NCI-H2227 treated with DMSO at 0.1 percent for 48 hours (cell line): Measurements from ENCODE around the gene ZNF462.

Experiments
- DNase-seq: peaks from one replicate; lab custom pipeline; 2025; lab: John Stamatoyannopoulos, UW

ZNF462 gene

DNA sequence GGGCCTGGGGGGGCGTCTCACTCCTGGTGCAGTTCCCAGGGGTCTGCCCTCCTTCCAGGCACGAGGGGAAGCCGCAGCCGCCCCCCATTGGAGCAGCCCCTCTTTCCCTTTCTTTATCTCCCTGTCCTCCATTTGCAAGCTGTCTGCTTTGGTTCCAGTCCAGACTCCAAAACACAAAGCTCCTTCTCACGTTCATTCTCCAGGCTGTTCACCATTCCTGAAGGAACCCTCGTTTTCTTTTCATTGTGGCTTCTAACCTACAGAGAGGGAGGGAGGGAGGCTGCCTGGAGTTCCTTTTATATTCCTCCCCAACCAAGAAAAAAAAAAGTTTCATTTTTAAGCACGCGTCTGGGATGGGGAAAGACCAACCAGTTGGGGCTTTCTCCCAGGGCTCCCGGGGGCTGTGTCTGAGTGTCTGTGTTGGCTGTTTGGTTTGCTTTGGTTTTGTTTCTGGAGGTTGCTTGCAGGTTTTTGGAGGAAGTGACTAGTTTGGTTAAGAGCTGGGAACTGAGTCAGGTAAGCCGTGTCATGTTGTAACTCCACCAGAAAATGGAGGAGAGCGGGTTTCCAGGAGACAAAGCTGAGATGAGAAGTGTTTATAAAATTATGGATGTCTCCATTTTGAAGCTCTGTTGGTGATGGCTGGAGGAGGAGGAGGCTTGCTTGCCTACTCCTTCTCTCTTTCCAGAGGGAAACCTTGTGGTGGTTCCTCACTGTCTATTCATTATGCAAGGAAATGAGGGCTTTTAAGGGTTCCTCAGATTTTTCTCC lies 1.6 kb downstream of the ZNF462 start:
- peak; percentile 25 for DNase-seq

GRCh38 chr9:106866243-106866642 lies 3.3 kb downstream of the ZNF462 start:
- no peak for DNase-seq

GRCh38 chr9:106867286-106867685 lies 4.3 kb downstream of the ZNF462 start:
- DNase-seq = no peak

GRCh38 chr9:106868087-106868486 lies 5.1 kb downstream of the ZNF462 start:
- no peak for DNase-seq

DNA sequence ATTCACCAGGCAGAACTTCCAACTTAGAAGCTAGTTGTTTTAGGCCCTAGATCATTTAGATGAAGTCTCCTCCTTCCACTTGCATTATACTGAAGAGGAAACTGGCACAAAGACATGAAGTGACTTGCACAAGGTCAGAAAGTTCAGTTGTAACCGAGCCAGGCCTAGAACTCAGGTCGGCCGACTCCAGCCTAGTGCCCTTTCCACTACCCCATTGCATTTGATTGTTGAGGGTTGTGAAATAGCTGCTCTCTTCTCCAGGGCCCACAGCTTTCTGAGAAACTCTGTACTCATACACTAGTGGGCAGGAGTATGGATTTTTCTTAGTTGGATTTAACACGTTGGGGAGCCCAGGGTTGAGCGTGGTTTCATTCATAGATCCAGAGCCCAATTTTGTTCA lies 5.6 kb downstream of the ZNF462 start:
- no peak for DNase-seq

GRCh38 chr9:106869028-106869427 lies 6.1 kb downstream of the ZNF462 start:
- no peak for DNase-seq

GRCh38 chr9:106869458-106869857 lies 6.5 kb downstream of the ZNF462 start:
- no peak for DNase-seq

- DNase-seq = no peak
Measured at GRCh38 chr9:106872641-106873040, 9.7 kb downstream of the ZNF462 start.

DNA sequence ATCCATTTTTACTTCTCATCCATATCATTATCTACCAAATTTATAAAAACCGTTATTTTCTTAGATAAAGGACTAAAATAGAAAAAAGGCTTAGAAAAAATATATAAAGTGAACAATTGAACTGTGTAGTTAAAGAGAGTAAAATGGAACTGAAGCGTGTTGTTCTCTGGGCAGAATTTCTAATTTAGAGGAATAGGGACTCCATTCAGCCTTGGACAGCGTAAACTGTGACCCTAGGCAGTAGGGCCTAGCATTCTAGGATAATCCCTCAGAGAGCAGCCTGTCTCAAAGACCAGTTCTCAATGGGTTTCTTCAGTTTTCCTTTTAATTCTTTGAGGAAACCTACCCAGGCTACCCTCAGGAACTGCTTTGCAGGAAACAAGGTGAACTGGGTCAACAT lies 11.1 kb downstream of the ZNF462 start:
- DNase-seq = no peak

DNA sequence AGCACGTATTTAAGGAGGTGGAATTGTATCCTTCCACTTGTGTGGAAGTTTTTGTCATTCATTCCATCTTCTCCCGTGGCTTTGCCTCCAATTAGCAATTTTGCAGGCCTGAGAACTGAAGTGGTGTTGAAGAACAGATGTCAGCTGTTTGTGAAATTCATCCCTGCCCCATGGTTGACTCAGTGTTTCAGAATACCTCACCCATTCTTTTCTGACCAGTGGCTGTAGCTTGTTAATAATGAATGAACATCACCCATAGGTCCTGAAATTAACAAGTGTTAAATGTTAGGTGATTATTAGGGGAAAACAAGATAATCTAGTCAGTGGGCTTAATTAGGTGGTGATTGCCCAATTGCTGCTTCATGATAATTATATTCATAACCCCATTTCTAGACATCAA lies 11.7 kb downstream of the ZNF462 start:
- DNase-seq = no peak

GRCh38 chr9:106875529-106875928 lies 12.6 kb downstream of the ZNF462 start:
- no peak for DNase-seq

DNA sequence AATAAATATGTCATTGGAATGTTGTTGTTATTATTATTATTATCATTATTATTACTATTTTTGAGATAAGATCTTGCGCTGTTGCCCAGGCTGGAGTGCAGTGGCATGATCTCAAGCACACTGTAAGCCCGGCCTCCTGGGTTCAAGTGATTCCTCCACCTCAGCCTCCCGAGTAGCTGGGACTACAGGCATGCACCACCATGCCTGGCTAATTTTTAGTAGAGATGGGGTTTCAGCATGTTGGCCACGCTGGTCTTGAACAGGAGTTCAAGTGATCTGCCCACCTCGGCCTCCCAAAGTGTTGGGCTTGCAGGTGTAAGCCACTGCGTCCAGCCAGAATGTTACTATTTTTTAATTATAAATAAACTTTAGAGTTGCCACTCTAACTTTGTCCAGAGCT lies 14.4 kb downstream of the ZNF462 start:
- no peak for DNase-seq

DNA sequence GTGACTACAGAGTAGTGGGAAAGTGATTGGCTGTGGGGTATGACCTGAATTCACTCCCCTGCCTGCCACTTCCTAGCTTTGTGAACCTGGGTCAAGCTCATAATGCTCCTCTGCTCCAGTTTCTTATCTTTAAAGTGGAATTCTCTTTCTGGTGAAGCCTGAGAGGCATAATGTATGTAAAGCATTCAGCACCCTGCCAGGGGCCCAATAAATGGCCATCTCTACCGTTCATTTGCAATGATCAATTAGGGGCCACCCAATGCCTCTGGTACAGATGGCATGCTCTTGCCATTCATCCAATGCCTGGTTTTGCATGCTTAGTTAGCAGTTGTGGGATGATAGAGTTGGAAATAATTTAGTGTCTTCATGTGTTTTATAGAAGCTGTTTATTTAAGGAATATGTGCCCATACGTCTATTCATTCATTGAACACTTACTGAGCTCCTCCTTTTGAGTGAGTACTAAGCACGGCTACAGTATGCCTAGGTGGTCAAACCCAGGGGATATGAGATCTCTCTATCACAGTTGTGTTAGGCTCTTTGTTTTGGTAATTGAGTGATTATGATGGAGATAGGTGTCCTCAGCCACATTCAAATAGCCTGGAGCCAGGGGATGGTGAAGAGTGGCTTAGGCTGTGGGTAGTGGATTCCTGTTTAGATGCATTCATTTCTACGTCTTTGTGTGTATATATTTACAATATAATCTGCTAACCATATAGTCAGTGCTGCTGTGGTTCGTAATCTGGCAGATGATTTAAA lies 15.3 kb downstream of the ZNF462 start:
- DNase-seq = no peak

DNA sequence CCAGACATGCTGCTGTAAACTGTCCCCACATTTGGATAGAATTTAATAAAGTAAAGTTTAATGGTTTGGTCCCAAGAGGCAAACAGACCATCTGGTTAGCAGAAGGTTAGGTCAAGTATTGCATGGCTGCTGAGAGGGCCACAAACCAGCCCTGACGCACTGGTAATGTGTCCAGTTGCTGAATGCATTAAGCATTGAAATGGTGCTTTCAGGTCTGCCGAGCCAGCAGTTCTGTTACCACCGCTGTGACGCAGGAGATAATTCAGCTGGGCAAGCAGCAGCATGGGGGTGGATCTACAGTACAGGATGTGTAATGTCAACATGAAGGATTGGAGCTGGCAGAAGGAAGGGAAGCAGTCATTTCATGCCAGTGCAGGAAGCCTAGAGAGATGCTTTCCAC lies 16.0 kb downstream of the ZNF462 start:
- DNase-seq = peak; percentile 76

DNA sequence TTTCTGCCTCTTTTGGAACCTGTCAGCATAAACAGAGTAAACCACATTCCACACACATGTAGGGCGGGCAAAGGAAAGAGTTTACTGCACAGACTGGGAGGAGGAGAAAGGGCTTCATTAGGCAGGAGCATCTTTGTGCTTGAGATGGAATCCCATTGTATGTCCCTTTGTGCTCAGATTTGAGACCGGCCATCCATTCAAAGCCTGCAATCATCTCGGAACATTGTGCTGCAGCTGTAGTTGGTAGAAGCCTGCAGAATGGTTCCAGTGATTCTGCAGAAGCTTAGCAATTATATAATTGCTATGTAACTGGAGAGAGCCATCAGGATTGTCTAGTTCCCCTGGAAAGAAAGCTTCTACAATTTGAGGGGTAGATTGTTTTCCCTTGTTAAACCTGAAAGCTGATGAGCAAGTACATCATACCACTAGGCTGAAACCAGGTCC lies 16.5 kb downstream of the ZNF462 start:
- peak; percentile 74 for DNase-seq

GRCh38 chr9:106880081-106880480 lies 17.1 kb downstream of the ZNF462 start:
- no peak for DNase-seq

GRCh38 chr9:106880863-106881262 lies 17.9 kb downstream of the ZNF462 start:
- DNase-seq = no peak

- DNase-seq = no peak
Measured at GRCh38 chr9:106883030-106883429, 20.1 kb downstream of the ZNF462 start.

GRCh38 chr9:106883626-106884190 lies 20.7 kb downstream of the ZNF462 start:
- DNase-seq = no peak

GRCh38 chr9:106885451-106885850 lies 22.5 kb downstream of the ZNF462 start:
- DNase-seq = no peak

GRCh38 chr9:106886111-106887046 lies 23.4 kb downstream of the ZNF462 start:
- DNase-seq = no peak

DNA sequence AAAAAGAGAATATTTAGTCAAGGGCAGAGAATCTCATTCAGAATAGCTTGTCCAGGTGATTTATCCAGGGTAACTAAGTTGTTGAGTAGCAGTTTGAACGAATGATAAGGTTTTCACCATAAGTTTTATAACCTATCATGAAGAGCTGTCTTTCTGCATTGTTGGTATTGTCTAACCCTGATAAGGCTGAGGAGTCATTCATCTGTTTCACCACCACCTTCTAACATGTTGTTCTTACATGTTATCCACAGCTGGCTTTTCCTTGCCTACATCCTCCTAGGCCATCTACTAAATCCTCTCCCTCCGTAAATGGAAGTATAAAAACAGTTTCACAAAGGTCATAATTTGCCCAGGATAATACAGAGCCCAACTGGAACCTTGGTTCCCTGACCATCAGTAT lies 24.1 kb downstream of the ZNF462 start:
- DNase-seq = no peak
